WTC11 (cell line): ENCODE results near the gene LAMTOR4. TPM values are rescaled to one million over a fixed set of nuclear protein-coding genes. Genes with fewer than 3 reads are reported as not detected.
A peak's percentile ranks its signal among the peaks of the same experiment; 100 is the strongest.

Experiments used
- ATAC-seq: fragments of 200-7000 bp; cut with Tn5 transposase; 2 replicates; pipeline ENCODE4 v1.10.0; 2021; ENCODE audit warnings: mild to moderate bottlenecking, moderate library complexity
- CTCF ChIA-PET: fragments of 300-600 bp; sonication (Branson Sonifier 250); formaldehyde crosslinking; loops from one replicate; lab custom pipeline; 2021; ENCODE audit warnings: antibody characterized with exemption; lab: Charles Lee
- POLR2A ChIA-PET: fragments of 350-600 bp; sonication (Branson Sonifier 250); formaldehyde crosslinking; loops from one replicate; lab custom pipeline; 2021; ENCODE audit warnings: antibody characterized with exemption; lab: Charles Lee
- DNase-seq: peaks from one replicate; pipeline ENCODE4 v3.0.0; 2021; ENCODE audit warnings: low spot score
- H3K27ac Mint-ChIP-seq: 2 replicates; pipeline ENCODE4 v1.8.0; 2021; ENCODE audit warnings: mixed read lengths
- H3K27me3 Mint-ChIP-seq: 2 replicates; pipeline ENCODE4 v1.8.0; 2021; ENCODE audit warnings: low read depth, mild to moderate bottlenecking, moderate library complexity, mixed read lengths
- H3K36me3 Mint-ChIP-seq: 2 replicates; pipeline ENCODE4 v1.8.0; 2021; ENCODE audit warnings: mixed read lengths
- H3K4me1 Mint-ChIP-seq: 2 replicates; pipeline ENCODE4 v1.8.0; 2022; ENCODE audit warnings: mixed read lengths
- H3K4me3 Mint-ChIP-seq: 2 replicates; pipeline ENCODE4 v1.8.0; 2021; ENCODE audit warnings: mild to moderate bottlenecking, moderate library complexity, mixed read lengths
- H3K9me3 Mint-ChIP-seq: 2 replicates; pipeline ENCODE4 v1.8.0; 2021; ENCODE audit warnings: mixed read lengths
- AFF4 ChIP-seq: sonication (generic); formaldehyde crosslinking; IDR thresholded peaks from 2 replicates; pipeline ENCODE4 v1.8.1; 2023; ENCODE audit warnings: mild to moderate bottlenecking, missing genetic modification reagents, borderline replicate concordance
- CBFB ChIP-seq: sonication (generic); formaldehyde crosslinking; IDR thresholded peaks from 2 replicates; pipeline ENCODE4 v1.8.1; 2022; ENCODE audit warnings: mild to moderate bottlenecking, low read depth, missing genetic modification reagents
- EMX1 ChIP-seq: fragments of 250-450 bp; sonication (Bioruptor Pico); IDR thresholded peaks from 2 replicates; pipeline ENCODE4 v1.8.0; 2021; ENCODE audit warnings: mild to moderate bottlenecking
- ETV6 ChIP-seq: sonication (generic); formaldehyde crosslinking; IDR thresholded peaks from 2 replicates; pipeline ENCODE4 v1.8.1; 2022; ENCODE audit warnings: mild to moderate bottlenecking, missing genetic modification reagents
- FOXJ3 ChIP-seq: sonication (generic); formaldehyde crosslinking; IDR thresholded peaks from 2 replicates; pipeline ENCODE4 v1.9.0; 2021; ENCODE audit warnings: missing genetic modification reagents, mild to moderate bottlenecking, borderline replicate concordance
- FOXK1 ChIP-seq: sonication (generic); formaldehyde crosslinking; IDR thresholded peaks from 2 replicates; pipeline ENCODE4 v1.8.0; 2022; ENCODE audit warnings: mild to moderate bottlenecking, moderate library complexity, missing genetic modification reagents
- GABPB1 ChIP-seq: sonication (generic); formaldehyde crosslinking; IDR thresholded peaks from 2 replicates; pipeline ENCODE4 v1.8.1; 2023; ENCODE audit warnings: mild to moderate bottlenecking, missing genetic modification reagents
- NR3C1 ChIP-seq: sonication (generic); formaldehyde crosslinking; conservative IDR thresholded peaks from 2 replicates; pipeline ENCODE4 v1.8.1; 2023; ENCODE audit warnings: low read depth, mild to moderate bottlenecking, missing genetic modification reagents
- RELA ChIP-seq: sonication (generic); formaldehyde crosslinking; IDR thresholded peaks from 2 replicates; pipeline ENCODE4 v1.8.1; 2022; ENCODE audit warnings: missing genetic modification reagents, mild to moderate bottlenecking, borderline replicate concordance
- SP1 ChIP-seq: sonication (generic); formaldehyde crosslinking; conservative IDR thresholded peaks from 2 replicates; pipeline ENCODE4 v1.8.1; 2022; ENCODE audit warnings: missing genetic modification reagents
- STAT6 ChIP-seq: sonication (generic); formaldehyde crosslinking; conservative IDR thresholded peaks from 2 replicates; pipeline ENCODE4 v1.8.1; 2023; ENCODE audit warnings: mild to moderate bottlenecking, low read depth, missing genetic modification reagents, moderate library complexity
- TEAD4 ChIP-seq: sonication (generic); formaldehyde crosslinking; IDR thresholded peaks from 2 replicates; pipeline ENCODE4 v1.8.0; 2022; ENCODE audit warnings: mild to moderate bottlenecking, missing genetic modification reagents
- USF2 ChIP-seq: sonication (generic); formaldehyde crosslinking; IDR thresholded peaks from 2 replicates; pipeline ENCODE4 v1.8.1; 2023; ENCODE audit warnings: mild to moderate bottlenecking, missing genetic modification reagents, moderate library complexity
- ZNF232 ChIP-seq: sonication (generic); formaldehyde crosslinking; IDR thresholded peaks from 2 replicates; pipeline ENCODE4 v1.8.0; 2022; ENCODE audit warnings: mild to moderate bottlenecking, missing genetic modification reagents
- ZNF317 ChIP-seq: sonication (generic); formaldehyde crosslinking; IDR thresholded peaks from 2 replicates; pipeline ENCODE4 v1.8.1; 2023; ENCODE audit warnings: low read depth, mild to moderate bottlenecking, moderate library complexity, missing genetic modification reagents, borderline replicate concordance
- ZNF396 ChIP-seq: fragments of 250-450 bp; sonication (Bioruptor Pico); IDR thresholded peaks from 2 replicates; pipeline ENCODE4 v1.8.0; 2021; ENCODE audit warnings: mild to moderate bottlenecking, moderate library complexity, borderline replicate concordance
- ZNF423 ChIP-seq: fragments of 250-450 bp; sonication (Bioruptor Pico); IDR thresholded peaks from 2 replicates; pipeline ENCODE4 v2.1.2; 2022; ENCODE audit warnings: mild to moderate bottlenecking, moderate library complexity
- ZSCAN18 ChIP-seq: fragments of 250-450 bp; sonication (Bioruptor Pico); IDR thresholded peaks from 2 replicates; pipeline ENCODE4 v2.1.2; 2022; ENCODE audit warnings: mild to moderate bottlenecking, moderate library complexity
- total RNA-seq: library from RNA; stranded (reverse); gene quantifications from 3 replicates; pipeline ENCODE4 v1.2.3, GENCODE V29; 2021
- TF ChIP-seq, protein P1 (sequence below): sonication (generic); formaldehyde crosslinking; conservative IDR thresholded peaks from 2 replicates; pipeline ENCODE4 v1.8.1; 2022; ENCODE audit warnings: mild to moderate bottlenecking, missing genetic modification reagents
- TF ChIP-seq, protein P2 (sequence below): sonication (generic); formaldehyde crosslinking; IDR thresholded peaks from 2 replicates; pipeline ENCODE4 v1.8.0; 2022; ENCODE audit warnings: missing genetic modification reagents
- TF ChIP-seq, protein P3 (sequence below): sonication (generic); formaldehyde crosslinking; IDR thresholded peaks from 2 replicates; pipeline ENCODE4 v1.8.0; 2022; ENCODE audit warnings: mild to moderate bottlenecking, missing genetic modification reagents

The LAMTOR4 gene
- total RNA-seq, 1 experiment from 2014 or later: 199 TPM

DNA sequence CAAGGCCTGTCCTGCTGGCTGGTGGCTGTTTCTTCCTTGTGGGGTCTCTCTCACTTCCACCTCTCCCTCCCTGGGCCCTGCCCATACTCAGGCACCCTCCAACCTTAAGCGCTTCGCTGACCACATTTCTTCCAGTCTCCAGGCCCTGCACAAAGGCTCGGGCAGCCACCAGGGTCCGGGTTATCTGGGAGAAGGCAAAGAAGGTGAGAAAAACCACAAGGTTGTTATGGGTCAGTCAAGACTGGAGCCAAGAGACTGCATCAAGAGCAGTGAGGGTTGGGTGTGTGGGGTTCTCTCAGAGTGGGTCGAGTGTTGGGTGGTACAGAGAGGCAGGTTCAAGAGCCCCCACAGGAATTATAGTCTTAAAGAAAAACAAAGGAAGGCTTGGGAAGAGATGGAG is 25.9 kb downstream of the LAMTOR4 start:
- DNase-seq: no peak
- peaks cover 33% of the 10 kb centered on the region for H3K4me1 Mint-ChIP-seq
- peaks cover 22% of the 10 kb centered on the region for H3K36me3 Mint-ChIP-seq
- peaks cover 27% of the 10 kb centered on the region for H3K27me3 Mint-ChIP-seq
- ChIA-PET POLR2A (no interaction called here), CTCF (interaction anchor here (0.6 kb wide), 1 partner anchor 29 kb away, joined by 3 read pairs; no protein-coding TSS in a partner anchor)
- no peak for TF ChIP-seq FOXJ3
- no peak for TF ChIP-seq ZNF232 (CRISPR knock-in tag)
- TF ChIP-seq TEAD4 (CRISPR knock-in tag): no peak
- no peak for TF ChIP-seq FOXK1
- TF ChIP-seq, protein P1, sequence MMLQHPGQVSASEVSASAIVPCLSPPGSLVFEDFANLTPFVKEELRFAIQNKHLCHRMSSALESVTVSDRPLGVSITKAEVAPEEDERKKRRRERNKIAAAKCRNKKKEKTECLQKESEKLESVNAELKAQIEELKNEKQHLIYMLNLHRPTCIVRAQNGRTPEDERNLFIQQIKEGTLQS (CRISPR knock-in tag): no peak
- TF ChIP-seq ZNF396: no peak
- TF ChIP-seq ZNF423 (CRISPR knock-in tag): no peak
- TF ChIP-seq ZSCAN18 (CRISPR knock-in tag): no peak
- no peak for TF ChIP-seq AFF4 (CRISPR knock-in tag)
- TF ChIP-seq EMX1: no peak
- TF ChIP-seq, protein P2, sequence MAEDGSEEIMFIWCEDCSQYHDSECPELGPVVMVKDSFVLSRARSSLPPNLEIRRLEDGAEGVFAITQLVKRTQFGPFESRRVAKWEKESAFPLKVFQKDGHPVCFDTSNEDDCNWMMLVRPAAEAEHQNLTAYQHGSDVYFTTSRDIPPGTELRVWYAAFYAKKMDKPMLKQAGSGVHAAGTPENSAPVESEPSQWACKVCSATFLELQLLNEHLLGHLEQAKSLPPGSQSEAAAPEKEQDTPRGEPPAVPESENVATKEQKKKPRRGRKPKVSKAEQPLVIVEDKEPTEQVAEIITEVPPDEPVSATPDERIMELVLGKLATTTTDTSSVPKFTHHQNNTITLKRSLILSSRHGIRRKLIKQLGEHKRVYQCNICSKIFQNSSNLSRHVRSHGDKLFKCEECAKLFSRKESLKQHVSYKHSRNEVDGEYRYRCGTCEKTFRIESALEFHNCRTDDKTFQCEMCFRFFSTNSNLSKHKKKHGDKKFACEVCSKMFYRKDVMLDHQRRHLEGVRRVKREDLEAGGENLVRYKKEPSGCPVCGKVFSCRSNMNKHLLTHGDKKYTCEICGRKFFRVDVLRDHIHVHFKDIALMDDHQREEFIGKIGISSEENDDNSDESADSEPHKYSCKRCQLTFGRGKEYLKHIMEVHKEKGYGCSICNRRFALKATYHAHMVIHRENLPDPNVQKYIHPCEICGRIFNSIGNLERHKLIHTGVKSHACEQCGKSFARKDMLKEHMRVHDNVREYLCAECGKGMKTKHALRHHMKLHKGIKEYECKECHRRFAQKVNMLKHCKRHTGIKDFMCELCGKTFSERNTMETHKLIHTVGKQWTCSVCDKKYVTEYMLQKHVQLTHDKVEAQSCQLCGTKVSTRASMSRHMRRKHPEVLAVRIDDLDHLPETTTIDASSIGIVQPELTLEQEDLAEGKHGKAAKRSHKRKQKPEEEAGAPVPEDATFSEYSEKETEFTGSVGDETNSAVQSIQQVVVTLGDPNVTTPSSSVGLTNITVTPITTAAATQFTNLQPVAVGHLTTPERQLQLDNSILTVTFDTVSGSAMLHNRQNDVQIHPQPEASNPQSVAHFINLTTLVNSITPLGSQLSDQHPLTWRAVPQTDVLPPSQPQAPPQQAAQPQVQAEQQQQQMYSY (CRISPR knock-in tag): no peak
- TF ChIP-seq NR3C1: no peak
- no peak for TF ChIP-seq CBFB
- no peak for TF ChIP-seq SP1 (CRISPR knock-in tag)
- TF ChIP-seq ZNF317: no peak
- no peak for TF ChIP-seq RELA
- no peak for TF ChIP-seq GABPB1
- no peak for ATAC-seq
- no peak overlapping the region for H3K27ac Mint-ChIP-seq
- no peaks in the 10 kb centered on the region for H3K9me3 Mint-ChIP-seq
- H3K4me3 Mint-ChIP-seq: no peak overlapping the region

DNA sequence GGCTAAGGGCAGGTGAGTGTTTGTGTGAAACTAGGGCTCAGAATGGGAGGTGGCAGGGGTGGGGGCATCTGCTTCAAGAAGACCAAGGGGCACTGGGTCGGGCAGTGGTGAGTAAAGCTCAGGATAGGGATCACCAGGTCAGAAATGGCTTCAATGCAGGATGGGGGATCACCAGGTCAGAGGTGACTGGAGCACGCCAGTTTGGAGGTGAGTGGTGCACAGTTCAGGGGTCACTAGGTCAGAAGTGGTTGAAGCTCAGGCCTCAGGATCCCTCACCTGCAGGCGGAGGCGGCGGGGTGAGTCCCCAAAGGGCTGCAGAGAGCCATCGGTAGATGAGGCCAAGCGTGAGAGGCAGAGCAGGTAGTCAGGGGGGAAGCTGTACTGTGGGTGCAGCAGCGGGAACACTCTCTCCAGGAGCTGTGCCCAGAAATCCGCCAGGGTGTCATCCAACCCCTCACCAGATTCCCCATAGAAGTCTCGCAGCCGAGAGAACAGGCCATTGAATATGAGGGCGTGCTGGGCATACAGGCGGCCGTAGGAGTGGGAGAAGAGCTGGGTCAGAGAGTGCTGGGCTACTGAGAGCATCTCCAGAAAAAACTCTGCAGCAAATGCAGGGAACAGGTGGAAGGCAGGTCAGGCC is 26.7 kb downstream of the LAMTOR4 start:
- DNase-seq (no peak), ATAC-seq (no peak)
- Mint-ChIP-seq H3K27ac (no peak overlapping the region), H3K27me3 (peaks cover 34% of the 10 kb centered on the region), H3K36me3 (peaks cover 22% of the 10 kb centered on the region), H3K4me1 (peaks cover 26% of the 10 kb centered on the region), H3K4me3 (peak overlapping the region; percentile 69), H3K9me3 (no peaks in the 10 kb centered on the region)
- POLR2A ChIA-PET: no interaction called here
- CTCF ChIA-PET: interaction anchor here (2.3 kb wide), 1 partner anchor 43 kb away, joined by 15 read pairs; no protein-coding TSS in a partner anchor
- TF ChIP-seq, protein P3, sequence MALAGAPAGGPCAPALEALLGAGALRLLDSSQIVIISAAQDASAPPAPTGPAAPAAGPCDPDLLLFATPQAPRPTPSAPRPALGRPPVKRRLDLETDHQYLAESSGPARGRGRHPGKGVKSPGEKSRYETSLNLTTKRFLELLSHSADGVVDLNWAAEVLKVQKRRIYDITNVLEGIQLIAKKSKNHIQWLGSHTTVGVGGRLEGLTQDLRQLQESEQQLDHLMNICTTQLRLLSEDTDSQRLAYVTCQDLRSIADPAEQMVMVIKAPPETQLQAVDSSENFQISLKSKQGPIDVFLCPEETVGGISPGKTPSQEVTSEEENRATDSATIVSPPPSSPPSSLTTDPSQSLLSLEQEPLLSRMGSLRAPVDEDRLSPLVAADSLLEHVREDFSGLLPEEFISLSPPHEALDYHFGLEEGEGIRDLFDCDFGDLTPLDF (CRISPR knock-in tag): no peak
- TF ChIP-seq STAT6 (CRISPR knock-in tag): no peak
- TF ChIP-seq ZNF317: no peak
- no peak for TF ChIP-seq ETV6 (CRISPR knock-in tag)
- TF ChIP-seq USF2 (CRISPR knock-in tag): no peak
- TF ChIP-seq GABPB1: no peak
